GM18873 (cell line): ENCODE data around the gene TSPYL6.
"Not testable (repeated sequence)": the region's sequence is repeated elsewhere in the genome, so short reads cannot be mapped to it uniquely, and the experiment has no call there.

Experiments
- ATAC-seq: cut with Tn5 transposase; IDR thresholded peaks from one replicate; pipeline ENCODE4 v1.9.1; 2021; ENCODE audit warnings: mild to moderate bottlenecking, moderate library complexity, moderate number of reproducible peaks; ENCODE audit not compliant: unreplicated experiment, low FRiP score

TSPYL6 gene

GRCh38 chr2:54256091-54256694 is at the start of gene TSPYL6:
Gene TSPYL6, minus strand, starts transcription at chr2:54256229. Its CDS starts 78 bp downstream, at chr2:54256151.
- ATAC-seq, result no peak

GRCh38 chr2:54303631-54304030 is 47.6 kb upstream of the TSPYL6 start:
- no peak for ATAC-seq

GRCh38 chr2:54298514-54298913 is 42.5 kb upstream of the TSPYL6 start:
- ATAC-seq, result no peak

GRCh38 chr2:54295911-54296310 is 39.9 kb upstream of the TSPYL6 start:
- no peak for ATAC-seq

- not testable (repeated sequence) for ATAC-seq
Measured at GRCh38 chr2:54294665-54295064, 38.6 kb upstream of the TSPYL6 start.

GRCh38 chr2:54290356-54291025 is 34.5 kb upstream of the TSPYL6 start:
- no peak for ATAC-seq

GRCh38 chr2:54289917-54290316 is 33.9 kb upstream of the TSPYL6 start:
- ATAC-seq, result no peak

GRCh38 chr2:54287532-54287931 is 31.5 kb upstream of the TSPYL6 start:
- no peak for ATAC-seq

- ATAC-seq, result no peak
Measured at GRCh38 chr2:54285451-54285850, 29.4 kb upstream of the TSPYL6 start.

GRCh38 chr2:54284826-54285225 is 28.8 kb upstream of the TSPYL6 start:
- ATAC-seq, result no peak

- no peak for ATAC-seq
Measured at GRCh38 chr2:54279385-54279784, 23.4 kb upstream of the TSPYL6 start.

GRCh38 chr2:54275541-54275940 is 19.5 kb upstream of the TSPYL6 start:
- ATAC-seq, result no peak

- ATAC-seq, result no peak
Measured at GRCh38 chr2:54274781-54275242, 18.8 kb upstream of the TSPYL6 start.

GRCh38 chr2:54271843-54272627 is 16.0 kb upstream of the TSPYL6 start:
- peak; percentile 90 for ATAC-seq

- ATAC-seq, result no peak
Measured at GRCh38 chr2:54271189-54271588, 15.2 kb upstream of the TSPYL6 start.

GRCh38 chr2:54267577-54267976 is 11.5 kb upstream of the TSPYL6 start:
- ATAC-seq, result no peak

GRCh38 chr2:54265081-54265480 is 9.1 kb upstream of the TSPYL6 start:
- ATAC-seq, result not testable (repeated sequence)

- ATAC-seq, result no peak
Measured at GRCh38 chr2:54262015-54262765, 6.2 kb upstream of the TSPYL6 start.

GRCh38 chr2:54261537-54261936 is 5.5 kb upstream of the TSPYL6 start:
- ATAC-seq, result no peak

GRCh38 chr2:54260241-54260595 is 4.2 kb upstream of the TSPYL6 start:
- ATAC-seq, result no peak
